Testis (tissue), 3 donors: ENCODE measurements around the gene KDM4C. TPM values are rescaled to one million over a fixed set of nuclear protein-coding genes. Genes with fewer than 3 reads are reported as not detected.

Experiments used
- DNase-seq: peaks from one replicate; pipeline ENCODE4 v3.0.0-alpha.2; 2019
- H3K27ac ChIP-seq, 2 donors: fragments of 200-600 bp; sonication (generic); one replicate each; pipeline ENCODE4 v1.5.1; 2019
- H3K27me3 ChIP-seq: fragments of 200-600 bp; sonication (generic); one replicate; pipeline ENCODE4 v1.5.1; 2019
- H3K36me3 ChIP-seq: fragments of 200-600 bp; sonication (generic); one replicate; pipeline ENCODE4 v1.5.1; 2017; ENCODE audit warnings: low read depth; ENCODE audit errors: missing control alignments
- H3K4me1 ChIP-seq: fragments of 200-600 bp; sonication (generic); one replicate; pipeline ENCODE4 v1.5.1; 2019
- H3K4me3 ChIP-seq, 2 donors: fragments of 200-600 bp; sonication (generic); one replicate each; pipeline ENCODE4 v1.5.1; 2017 to 2019
- H3K9me3 ChIP-seq: fragments of 200-600 bp; sonication (generic); one replicate; pipeline ENCODE4 v1.5.1; 2017
- POLR2A ChIP-seq: fragments of 450-650 bp; IDR thresholded peaks from one replicate; pipeline ENCODE4 v1.6.1; 2017; ENCODE audit warnings: antibody characterized with exemption, mild to moderate bottlenecking, moderate library complexity
- WGBS, 2 donors: methylation state at CpG; one replicate each; pipeline ENCODE4 v1.1.5; 2018; 5-methylcytosine and 5-hydroxymethylcytosine counted together
- intact Hi-C: fragments of 100-400 bp; cut with DNase I; formaldehyde crosslinking; loops from one replicate; pipeline ENCODE4 v1.15.1; 2023; ENCODE audit warnings: low total_unique reads
- polyA plus RNA-seq: library from polyadenylated mRNA; stranded (reverse); fragments of 350-450 nt; fragmentation: Illumina TruSeq; extraction: RNeasy Lipid Tissue Mini Kit (QIAGEN cat#74804); gene quantifications from one replicate; pipeline ENCODE4 v1.2.3, GENCODE V29; 2014; ENCODE audit warnings: low read depth, low replicate concordance; ENCODE audit not compliant: insufficient read depth
- total RNA-seq, 2 donors: library from RNA; depleted of rRNA; stranded (reverse); fragments of >200 nt; gene quantifications; one replicate each; pipeline ENCODE4 v1.2.3, GENCODE V29; 2016
- TF ChIP-seq, protein P1 (sequence below), 3 experiments: fragments of 450-650 bp in 2 of 3; fragments of 200-600 bp in 1 of 3; sonication (generic) in 1 of 3; IDR thresholded peaks; one replicate each; pipeline ENCODE4 v1.5.1; 2016 to 2019; ENCODE audit warnings: antibody characterized with exemption in 3 of 3, mild to moderate bottlenecking in 2 of 3, moderate library complexity in 1 of 3

Gene KDM4C
- total and polyA plus RNA-seq, 3 donors from 2014 or later = 16.7 to 58.8 (median 48.8) TPM

DNA sequence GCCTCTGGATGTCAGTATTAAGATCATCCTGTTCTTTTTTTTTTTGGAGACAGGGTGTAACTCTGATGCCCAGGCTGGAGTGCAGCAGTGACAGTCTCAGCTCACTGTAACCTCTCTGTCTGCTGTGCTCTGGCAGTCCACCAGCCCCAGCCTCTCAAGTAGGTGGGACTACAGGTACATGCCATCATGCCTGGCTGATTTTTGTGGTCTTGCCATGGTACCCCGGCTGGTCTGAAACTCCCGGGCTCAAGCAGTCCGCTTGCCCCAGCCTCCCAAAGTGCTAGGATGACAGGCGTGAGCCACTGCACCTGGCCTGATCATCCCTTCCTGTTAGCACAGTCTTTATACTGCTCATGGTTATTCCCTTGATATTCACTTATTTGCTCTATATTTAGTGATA is 3.5 kb downstream of the KDM4C start:
- H3K4me1 ChIP-seq = no peaks in the 10 kb centered on the region
- DNase-seq = no peak
- no peaks in the 10 kb centered on the region for H3K27me3 ChIP-seq
- H3K27ac ChIP-seq = no peak overlapping the region
- H3K4me3 ChIP-seq = no peak overlapping the region
- TF ChIP-seq, protein P1, sequence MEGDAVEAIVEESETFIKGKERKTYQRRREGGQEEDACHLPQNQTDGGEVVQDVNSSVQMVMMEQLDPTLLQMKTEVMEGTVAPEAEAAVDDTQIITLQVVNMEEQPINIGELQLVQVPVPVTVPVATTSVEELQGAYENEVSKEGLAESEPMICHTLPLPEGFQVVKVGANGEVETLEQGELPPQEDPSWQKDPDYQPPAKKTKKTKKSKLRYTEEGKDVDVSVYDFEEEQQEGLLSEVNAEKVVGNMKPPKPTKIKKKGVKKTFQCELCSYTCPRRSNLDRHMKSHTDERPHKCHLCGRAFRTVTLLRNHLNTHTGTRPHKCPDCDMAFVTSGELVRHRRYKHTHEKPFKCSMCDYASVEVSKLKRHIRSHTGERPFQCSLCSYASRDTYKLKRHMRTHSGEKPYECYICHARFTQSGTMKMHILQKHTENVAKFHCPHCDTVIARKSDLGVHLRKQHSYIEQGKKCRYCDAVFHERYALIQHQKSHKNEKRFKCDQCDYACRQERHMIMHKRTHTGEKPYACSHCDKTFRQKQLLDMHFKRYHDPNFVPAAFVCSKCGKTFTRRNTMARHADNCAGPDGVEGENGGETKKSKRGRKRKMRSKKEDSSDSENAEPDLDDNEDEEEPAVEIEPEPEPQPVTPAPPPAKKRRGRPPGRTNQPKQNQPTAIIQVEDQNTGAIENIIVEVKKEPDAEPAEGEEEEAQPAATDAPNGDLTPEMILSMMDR (IDR thresholded peaks at IDR 0.05) = no peak
- TF ChIP-seq POLR2A = no peak
- intact Hi-C loops = no loop called here
- H3K9me3 ChIP-seq = no peaks in the 10 kb centered on the region
- 45 to 55% methylated on average over 4 of the region's 4 CpGs for WGBS, 2 donors
- no peaks in the 10 kb centered on the region for H3K36me3 ChIP-seq

DNA sequence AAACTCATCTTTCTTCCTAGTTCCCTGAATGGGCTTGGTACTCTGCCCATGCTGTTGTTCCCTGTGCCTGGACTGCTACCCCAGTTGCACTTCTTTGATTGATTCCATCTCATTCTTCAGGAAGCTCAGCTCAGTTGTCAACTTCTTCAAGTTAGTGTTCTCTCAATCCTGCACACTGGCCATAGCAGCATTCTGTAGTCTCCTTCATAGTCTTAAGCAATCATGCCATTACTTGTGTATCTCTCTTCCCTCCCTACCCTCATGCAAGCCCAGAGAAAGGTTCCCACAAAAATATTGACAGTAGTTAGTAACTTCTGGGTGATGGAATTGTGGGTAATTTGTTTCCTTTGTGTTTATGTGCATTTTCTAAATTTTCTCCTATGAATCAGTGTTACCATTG is 5.5 kb downstream of the KDM4C start:
- no peaks in the 10 kb centered on the region for H3K9me3 ChIP-seq
- H3K4me1 ChIP-seq = no peaks in the 10 kb centered on the region
- no peak for DNase-seq

DNA sequence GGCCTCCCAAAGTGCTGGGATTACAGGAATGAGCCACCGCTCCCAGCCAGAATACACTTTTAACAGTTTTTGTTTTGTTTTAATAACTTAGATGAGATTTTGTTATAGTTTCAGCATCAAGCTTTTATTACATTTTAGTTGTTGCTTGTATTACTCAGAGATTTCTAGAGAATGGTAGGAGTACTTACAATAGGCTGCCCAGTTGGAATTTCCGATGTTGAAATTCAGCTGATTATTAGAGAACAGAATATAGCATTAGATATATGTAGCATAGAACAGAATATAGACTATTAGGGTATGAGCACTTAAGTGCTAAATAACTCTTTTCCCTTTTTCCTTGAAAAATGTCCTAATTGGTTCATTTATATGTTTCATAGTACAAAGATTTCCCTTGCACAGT is 6.2 kb downstream of the KDM4C start:
- 100% methylated on average over 2 of the region's 2 CpGs for WGBS, 2 donors
- Histone ChIP-seq H3K4me1 (no peaks in the 10 kb centered on the region), H3K27ac (no peak overlapping the region), H3K36me3 (no peaks in the 10 kb centered on the region), H3K9me3 (no peaks in the 10 kb centered on the region), H3K4me3 (no peak overlapping the region), H3K27me3 (no peaks in the 10 kb centered on the region)
- TF ChIP-seq, protein P1 (IDR thresholded peaks at IDR 0.05) = no peak
- TF ChIP-seq POLR2A = no peak
- no peak for DNase-seq
- intact Hi-C loops = no loop called here

More for the DNA sequence above, 5.5 kb downstream of the KDM4C start:
- Histone ChIP-seq H3K27me3 (no peaks in the 10 kb centered on the region), H3K27ac (no peak overlapping the region), H3K36me3 (no peaks in the 10 kb centered on the region), H3K4me3 (no peak overlapping the region)
- TF ChIP-seq, protein P1 (IDR thresholded peaks at IDR 0.05) = no peak
- TF ChIP-seq POLR2A = no peak
- intact Hi-C loops = no loop called here

DNA sequence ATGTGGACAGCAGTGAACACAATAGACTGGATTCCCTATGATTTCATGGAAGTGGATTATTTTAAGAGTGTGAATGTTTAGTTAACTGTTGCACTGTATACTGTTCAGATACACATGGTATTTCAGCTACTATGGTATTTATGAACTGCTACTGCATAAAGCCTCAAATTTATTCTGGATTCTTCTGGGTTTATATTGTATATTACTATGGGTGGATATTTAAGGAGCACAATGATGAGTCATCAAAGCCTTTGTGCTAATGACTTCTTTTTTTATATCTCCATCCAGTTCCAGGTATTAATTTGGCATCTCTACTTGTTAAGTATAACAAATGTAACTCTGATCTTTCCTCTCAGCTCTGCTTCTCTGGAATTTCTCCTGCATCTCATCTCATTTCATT is 6.8 kb downstream of the KDM4C start:
- intact Hi-C loops = no loop called here
- DNase-seq = no peak
- Histone ChIP-seq H3K9me3 (no peaks in the 10 kb centered on the region), H3K4me1 (no peaks in the 10 kb centered on the region), H3K27ac (no peak overlapping the region), H3K36me3 (no peaks in the 10 kb centered on the region), H3K27me3 (no peaks in the 10 kb centered on the region), H3K4me3 (no peak overlapping the region)
- no peak for TF ChIP-seq POLR2A
- TF ChIP-seq, protein P1 (IDR thresholded peaks at IDR 0.05) = no peak

DNA sequence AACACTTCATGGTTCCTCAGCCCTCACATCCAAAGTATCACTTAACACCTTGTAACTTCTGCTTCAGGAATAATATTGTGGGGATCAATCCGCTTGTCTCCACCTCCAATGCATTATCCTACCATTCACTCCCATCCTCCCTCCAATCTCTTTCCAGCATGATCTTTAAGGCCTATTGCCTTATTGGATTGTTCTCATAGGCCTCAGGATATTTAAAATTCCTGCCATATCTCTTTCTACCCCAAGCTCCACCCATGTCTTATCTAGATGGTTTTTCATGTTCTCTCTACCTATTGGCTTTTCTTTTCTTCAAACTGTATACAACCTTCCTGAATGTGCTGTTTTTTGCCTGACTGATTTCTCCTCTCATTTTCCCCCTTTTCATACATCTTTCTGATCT is 7.2 kb downstream of the KDM4C start:
- Histone ChIP-seq H3K9me3 (no peaks in the 10 kb centered on the region), H3K4me1 (no peaks in the 10 kb centered on the region), H3K36me3 (no peaks in the 10 kb centered on the region), H3K27ac (no peak overlapping the region), H3K4me3 (no peak overlapping the region), H3K27me3 (no peaks in the 10 kb centered on the region)
- DNase-seq = no peak
- TF ChIP-seq, protein P1 (IDR thresholded peaks at IDR 0.05) = no peak
- TF ChIP-seq POLR2A = no peak
- 94 to 100% methylated on average over 1 of the region's 1 CpG for WGBS, 2 donors
- intact Hi-C loops = no loop called here
